WERI-Rb-1 (cell line): ENCODE measurements around the gene PDE7B.

Experiments
- DNase-seq: peaks from one replicate; pipeline ENCODE4 v3.0.0-alpha.2; 2020
- H3K27ac ChIP-seq: fragments of 250-450 bp; sonication (Bioruptor Pico); 2 replicates; pipeline ENCODE4 v1.5.1; 2020; ENCODE audit warnings: mild to moderate bottlenecking, moderate library complexity
- H3K27me3 ChIP-seq: fragments of 250-450 bp; sonication (Bioruptor Pico); 2 replicates; pipeline ENCODE4 v1.5.1; 2021; ENCODE audit warnings: mild to moderate bottlenecking, low read depth, moderate library complexity; ENCODE audit not compliant: insufficient read depth, severe bottlenecking
- H3K36me3 ChIP-seq: fragments of 250-450 bp; sonication (Bioruptor Pico); 2 replicates; pipeline ENCODE4 v1.5.1; 2020; ENCODE audit warnings: mild to moderate bottlenecking, moderate library complexity
- H3K4me3 ChIP-seq: 2 replicates; pipeline ENCODE4 v1.5.1; 2011; ENCODE audit warnings: low read depth, mild to moderate bottlenecking, control low read depth, low read length
- H3K9me3 ChIP-seq: fragments of 250-450 bp; sonication (Bioruptor Pico); 2 replicates; pipeline ENCODE4 v1.5.1; 2021; ENCODE audit warnings: mild to moderate bottlenecking, moderate library complexity; ENCODE audit not compliant: severe bottlenecking
- CTCF ChIP-seq: IDR thresholded peaks from 2 replicates; pipeline ENCODE4 v1.5.1; 2011; ENCODE audit warnings: low read depth, mild to moderate bottlenecking, control low read depth, inconsistent platforms, low read length

The PDE7B gene

GRCh38 chr6:135990439-135990838, 138.9 kb downstream of the PDE7B start:
- no peaks in the 10 kb centered on the region for H3K36me3 ChIP-seq
- no peak overlapping the region for H3K27ac ChIP-seq
- H3K9me3 ChIP-seq = no peaks in the 10 kb centered on the region
- H3K4me3 ChIP-seq = no peak overlapping the region
- H3K27me3 ChIP-seq = no peaks in the 10 kb centered on the region
- no peak for TF ChIP-seq CTCF
- DNase-seq = no peak

GRCh38 chr6:135990855-135991464, 139.5 kb downstream of the PDE7B start:
- TF ChIP-seq CTCF = no peak
- no peaks in the 10 kb centered on the region for H3K9me3 ChIP-seq
- H3K27me3 ChIP-seq = no peaks in the 10 kb centered on the region
- H3K36me3 ChIP-seq = no peaks in the 10 kb centered on the region
- DNase-seq = no peak
- no peak overlapping the region for H3K27ac ChIP-seq
- H3K4me3 ChIP-seq = no peak overlapping the region

GRCh38 chr6:135992739-135993138, 141.2 kb downstream of the PDE7B start:
- Histone ChIP-seq H3K36me3 (no peaks in the 10 kb centered on the region), H3K9me3 (no peaks in the 10 kb centered on the region), H3K4me3 (no peak overlapping the region), H3K27me3 (no peaks in the 10 kb centered on the region), H3K27ac (no peak overlapping the region)
- no peak for TF ChIP-seq CTCF
- DNase-seq = no peak

GRCh38 chr6:135993361-135993760, 141.9 kb downstream of the PDE7B start:
- no peak overlapping the region for H3K4me3 ChIP-seq
- no peak for DNase-seq
- H3K27me3 ChIP-seq = no peaks in the 10 kb centered on the region
- H3K27ac ChIP-seq = no peak overlapping the region
- TF ChIP-seq CTCF = no peak
- H3K36me3 ChIP-seq = no peaks in the 10 kb centered on the region
- H3K9me3 ChIP-seq = no peaks in the 10 kb centered on the region

- Histone ChIP-seq H3K9me3 (no peaks in the 10 kb centered on the region), H3K27me3 (no peaks in the 10 kb centered on the region), H3K27ac (no peak overlapping the region), H3K4me3 (no peak overlapping the region), H3K36me3 (no peaks in the 10 kb centered on the region)
- DNase-seq = peak; percentile 12
- TF ChIP-seq CTCF = no peak
Measured at GRCh38 chr6:135994857-135995544, 143.5 kb downstream of the PDE7B start.

GRCh38 chr6:135995545-135995898, 144.0 kb downstream of the PDE7B start:
- Histone ChIP-seq H3K36me3 (no peaks in the 10 kb centered on the region), H3K4me3 (no peak overlapping the region), H3K9me3 (no peaks in the 10 kb centered on the region), H3K27me3 (no peaks in the 10 kb centered on the region), H3K27ac (no peak overlapping the region)
- no peak for DNase-seq
- no peak for TF ChIP-seq CTCF
